Stimulated activated CD4-positive, alpha-beta T cell treated with anti-CD3 and anti-CD28 coated beads, Interleukin-2, amount 100 ng/mL, for 4 hours (primary cell): ENCODE data around the gene MDC1.
"Not testable (repeated sequence)": the region's sequence is repeated elsewhere in the genome, so short reads cannot be mapped to it uniquely, and the experiment has no call there.

Experiments used
- DNase-seq: peaks from one replicate; pipeline ENCODE4 v3.0.0-alpha.2; 2020; ENCODE audit warnings: low read depth

MDC1 gene, protein sequence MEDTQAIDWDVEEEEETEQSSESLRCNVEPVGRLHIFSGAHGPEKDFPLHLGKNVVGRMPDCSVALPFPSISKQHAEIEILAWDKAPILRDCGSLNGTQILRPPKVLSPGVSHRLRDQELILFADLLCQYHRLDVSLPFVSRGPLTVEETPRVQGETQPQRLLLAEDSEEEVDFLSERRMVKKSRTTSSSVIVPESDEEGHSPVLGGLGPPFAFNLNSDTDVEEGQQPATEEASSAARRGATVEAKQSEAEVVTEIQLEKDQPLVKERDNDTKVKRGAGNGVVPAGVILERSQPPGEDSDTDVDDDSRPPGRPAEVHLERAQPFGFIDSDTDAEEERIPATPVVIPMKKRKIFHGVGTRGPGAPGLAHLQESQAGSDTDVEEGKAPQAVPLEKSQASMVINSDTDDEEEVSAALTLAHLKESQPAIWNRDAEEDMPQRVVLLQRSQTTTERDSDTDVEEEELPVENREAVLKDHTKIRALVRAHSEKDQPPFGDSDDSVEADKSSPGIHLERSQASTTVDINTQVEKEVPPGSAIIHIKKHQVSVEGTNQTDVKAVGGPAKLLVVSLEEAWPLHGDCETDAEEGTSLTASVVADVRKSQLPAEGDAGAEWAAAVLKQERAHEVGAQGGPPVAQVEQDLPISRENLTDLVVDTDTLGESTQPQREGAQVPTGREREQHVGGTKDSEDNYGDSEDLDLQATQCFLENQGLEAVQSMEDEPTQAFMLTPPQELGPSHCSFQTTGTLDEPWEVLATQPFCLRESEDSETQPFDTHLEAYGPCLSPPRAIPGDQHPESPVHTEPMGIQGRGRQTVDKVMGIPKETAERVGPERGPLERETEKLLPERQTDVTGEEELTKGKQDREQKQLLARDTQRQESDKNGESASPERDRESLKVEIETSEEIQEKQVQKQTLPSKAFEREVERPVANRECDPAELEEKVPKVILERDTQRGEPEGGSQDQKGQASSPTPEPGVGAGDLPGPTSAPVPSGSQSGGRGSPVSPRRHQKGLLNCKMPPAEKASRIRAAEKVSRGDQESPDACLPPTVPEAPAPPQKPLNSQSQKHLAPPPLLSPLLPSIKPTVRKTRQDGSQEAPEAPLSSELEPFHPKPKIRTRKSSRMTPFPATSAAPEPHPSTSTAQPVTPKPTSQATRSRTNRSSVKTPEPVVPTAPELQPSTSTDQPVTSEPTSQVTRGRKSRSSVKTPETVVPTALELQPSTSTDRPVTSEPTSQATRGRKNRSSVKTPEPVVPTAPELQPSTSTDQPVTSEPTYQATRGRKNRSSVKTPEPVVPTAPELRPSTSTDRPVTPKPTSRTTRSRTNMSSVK (N-terminal part only)

DNA sequence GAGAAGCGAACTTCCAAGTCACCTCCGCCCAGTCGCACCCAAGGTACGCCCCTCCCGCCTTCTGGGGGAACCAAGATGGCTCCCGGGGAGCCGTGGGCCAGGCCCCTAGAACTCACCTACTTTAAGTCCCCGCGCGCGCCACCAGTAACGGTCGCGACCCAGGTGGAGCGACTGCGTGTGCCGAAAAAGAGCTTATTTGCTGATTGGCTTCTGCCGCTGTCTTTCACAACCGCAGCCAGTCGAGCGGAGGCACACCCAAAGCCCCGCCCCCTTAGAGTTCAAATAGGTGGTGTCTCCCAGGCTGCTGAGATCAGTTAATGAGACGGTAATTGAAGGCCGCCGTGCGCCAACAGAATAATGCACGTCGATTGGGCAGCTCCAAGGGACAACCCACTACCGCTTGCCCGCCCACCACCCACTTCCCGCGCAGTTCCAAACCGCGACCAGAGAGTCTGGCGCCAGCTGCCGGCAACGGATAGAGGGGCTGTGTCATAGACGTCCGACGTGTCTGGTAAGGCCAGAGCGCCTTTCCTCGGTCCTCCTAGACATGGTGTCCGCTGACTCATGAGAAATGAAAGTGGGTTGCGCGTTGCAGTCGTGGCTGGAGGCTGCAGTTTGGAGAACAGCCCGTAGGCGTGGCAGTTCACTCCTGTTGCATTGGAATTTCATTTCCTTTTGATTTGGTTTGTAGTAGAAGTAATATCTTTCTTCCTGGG, at the start of gene MDC1:
Gene MDC1, minus strand, starts transcription at position 153 of the 716 bp plus-strand sequence. CDS start 2,106 bp downstream, outside the sequence.
- peak; percentile 99 for DNase-seq

DNA sequence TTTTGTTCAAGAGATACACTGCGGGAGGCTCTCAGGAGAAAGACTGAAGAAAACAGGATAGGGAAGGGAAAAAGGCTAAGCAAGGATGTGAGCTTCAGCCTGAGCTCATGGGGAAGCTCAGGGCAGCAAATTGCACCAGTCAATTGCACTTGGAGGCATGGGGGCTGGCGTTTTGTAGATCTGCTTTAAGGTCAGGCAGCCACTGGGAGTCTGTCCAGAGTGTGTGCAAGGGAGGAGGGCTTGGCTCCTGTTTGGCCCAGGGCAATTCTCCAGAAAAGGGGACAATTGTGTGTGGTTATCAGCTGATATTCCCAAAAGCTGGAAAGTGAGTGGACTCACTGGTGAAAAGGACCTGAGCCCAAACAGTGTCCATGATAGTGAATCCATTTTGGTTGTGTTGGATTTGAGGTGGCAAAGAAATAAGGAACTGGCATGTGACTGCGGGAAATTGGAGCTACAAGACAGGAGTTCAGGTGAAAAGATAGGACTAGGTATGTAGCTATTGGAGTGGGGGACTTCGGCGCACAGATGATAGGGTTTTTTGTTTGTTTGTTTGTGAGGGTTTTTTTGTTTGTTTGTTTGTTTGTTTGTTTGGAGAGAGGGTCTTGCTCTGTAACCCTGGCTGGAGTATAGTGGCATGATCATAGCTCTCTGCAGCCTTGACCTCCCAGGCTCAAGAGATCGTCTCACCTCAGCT, 49.5 kb upstream of the MDC1 start:
- no peak for DNase-seq

DNA sequence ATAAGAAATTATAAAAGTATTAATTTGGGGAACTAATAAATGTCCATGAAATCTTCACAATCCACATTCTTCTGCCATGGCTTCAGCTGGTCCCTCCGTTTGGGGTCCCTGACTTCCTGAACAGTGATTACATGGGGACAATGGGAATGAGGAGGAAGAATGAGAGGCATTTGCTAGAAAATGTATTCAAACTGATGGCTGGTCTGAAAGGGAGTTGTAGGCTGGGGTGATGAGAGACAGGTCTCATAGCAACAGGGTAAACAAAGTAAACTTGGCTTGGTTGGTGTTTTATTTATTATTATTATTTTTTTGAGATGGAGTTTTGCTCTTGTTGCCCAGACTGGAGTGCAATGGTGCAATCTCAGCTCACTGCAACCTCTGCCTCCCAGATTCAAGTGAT, 48.4 kb upstream of the MDC1 start:
- DNase-seq, result not testable (repeated sequence)

DNA sequence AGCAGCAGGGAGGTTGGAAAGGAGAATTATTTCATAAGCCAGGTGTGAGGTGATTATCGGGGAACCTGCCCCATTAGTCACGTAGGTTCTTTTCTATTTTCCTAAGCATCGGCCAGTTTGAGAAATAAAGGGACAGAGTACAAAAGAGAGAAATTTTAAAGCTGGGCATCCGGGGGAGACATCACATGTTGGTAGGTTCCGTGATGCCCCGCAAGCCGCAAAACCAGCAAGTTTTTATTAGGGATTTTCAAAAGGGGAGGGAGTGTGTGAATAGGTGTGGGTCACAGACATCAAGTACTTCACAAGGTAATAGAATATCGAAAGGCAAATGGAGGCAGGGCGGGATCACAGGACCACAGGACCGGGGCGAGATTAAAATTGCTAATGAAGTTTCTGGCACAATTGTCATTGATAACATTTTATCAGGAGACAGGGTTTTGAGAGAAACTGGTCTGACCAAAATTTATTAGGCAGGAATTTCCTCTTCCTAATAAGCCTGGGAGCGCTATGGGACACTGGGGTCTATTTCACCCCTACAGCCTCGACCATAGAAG, 47.5 kb upstream of the MDC1 start:
- not testable (repeated sequence) for DNase-seq

DNA sequence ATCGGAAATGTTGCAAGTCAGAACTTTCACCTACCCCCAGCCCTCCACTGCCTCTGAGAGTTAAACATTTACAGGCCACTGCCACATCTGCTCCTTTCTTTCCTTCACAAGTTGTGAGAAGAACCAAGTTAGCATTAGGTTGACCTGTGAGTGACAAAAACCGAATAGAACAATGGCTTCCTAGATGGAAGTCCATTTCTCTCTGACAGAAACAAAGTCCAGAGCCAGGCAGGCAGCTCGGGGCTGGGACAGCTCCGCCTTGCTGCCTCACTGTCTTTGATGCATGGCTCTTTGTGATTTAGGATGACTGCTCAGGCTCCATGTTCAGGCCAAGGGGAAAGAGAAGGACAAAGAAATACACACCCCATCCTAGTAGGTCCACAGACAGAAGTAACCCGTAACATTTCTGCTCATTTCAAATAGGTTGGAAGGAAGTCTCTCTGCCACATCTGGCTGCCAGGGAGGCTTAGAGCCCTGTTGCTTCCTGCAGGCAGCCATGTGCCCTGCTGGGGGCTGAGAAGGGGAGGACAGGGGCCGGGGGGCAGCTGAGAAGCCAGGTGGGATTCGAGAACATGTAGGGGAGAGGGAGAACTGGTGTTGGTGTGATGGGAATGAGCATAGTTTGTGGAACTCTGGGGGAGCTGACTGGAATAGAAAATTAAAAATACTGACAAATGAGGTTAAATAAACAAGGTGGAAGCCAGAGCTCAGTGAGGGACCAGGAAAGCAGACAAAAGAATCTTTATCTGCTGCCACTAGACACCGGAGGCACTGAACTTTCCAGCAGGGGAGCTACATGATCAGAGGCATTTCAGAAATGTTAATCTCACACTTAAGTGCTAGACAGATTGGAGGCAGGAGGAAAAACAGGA, 46.8 kb upstream of the MDC1 start:
- no peak for DNase-seq

DNA sequence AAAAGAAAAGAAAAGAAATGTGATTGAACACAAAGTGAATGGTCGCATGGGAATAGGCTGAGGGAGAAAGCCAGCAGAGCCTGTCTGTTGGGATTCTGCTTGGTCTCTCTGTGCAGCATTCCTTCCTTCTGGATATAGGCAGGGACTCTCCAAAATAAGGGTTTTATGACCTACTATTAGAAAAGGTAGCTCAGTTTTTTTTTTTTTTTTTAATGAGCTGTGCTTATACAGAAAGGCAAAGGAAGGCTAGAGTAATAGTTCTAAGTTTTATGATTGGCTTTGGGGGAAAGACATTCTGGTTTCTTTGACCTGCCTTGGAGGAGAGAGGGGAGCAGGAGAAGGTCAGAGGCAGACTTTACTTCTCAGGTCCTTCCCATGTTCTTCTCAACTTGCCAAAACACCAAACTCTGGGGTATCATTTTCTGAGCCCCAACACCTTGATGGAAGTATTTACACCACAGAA, 46.1 kb upstream of the MDC1 start:
- DNase-seq, result no peak

DNA sequence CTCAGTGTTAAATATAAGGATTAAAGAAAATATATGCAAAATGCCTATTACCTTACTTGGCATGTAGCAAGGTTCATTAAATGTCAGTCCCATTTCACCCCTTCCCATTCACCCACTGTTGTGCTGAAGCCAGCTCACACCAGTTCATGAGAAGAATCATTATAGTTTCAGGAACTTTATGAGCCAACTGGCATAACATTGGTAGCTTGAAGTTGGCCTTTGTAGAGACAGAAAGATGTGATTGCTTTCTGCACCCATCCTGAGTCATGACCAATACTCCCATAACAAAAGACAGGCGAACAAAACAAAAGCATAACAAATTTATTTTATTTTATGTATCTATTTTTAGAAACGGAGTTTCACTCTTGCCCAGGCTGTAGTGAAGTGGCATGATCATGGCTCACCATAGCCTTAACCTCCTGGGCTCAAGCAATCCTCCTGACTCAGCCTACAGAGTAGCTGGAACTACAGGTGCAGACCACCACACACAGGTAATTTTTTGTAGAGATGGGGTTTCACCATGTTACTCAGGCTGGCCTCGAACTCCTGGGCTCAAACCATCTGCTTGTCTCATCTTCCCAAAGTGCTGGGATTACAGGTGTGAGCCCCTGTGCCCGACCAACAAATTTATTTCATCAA, 44.8 kb upstream of the MDC1 start:
- DNase-seq, result no peak

DNA sequence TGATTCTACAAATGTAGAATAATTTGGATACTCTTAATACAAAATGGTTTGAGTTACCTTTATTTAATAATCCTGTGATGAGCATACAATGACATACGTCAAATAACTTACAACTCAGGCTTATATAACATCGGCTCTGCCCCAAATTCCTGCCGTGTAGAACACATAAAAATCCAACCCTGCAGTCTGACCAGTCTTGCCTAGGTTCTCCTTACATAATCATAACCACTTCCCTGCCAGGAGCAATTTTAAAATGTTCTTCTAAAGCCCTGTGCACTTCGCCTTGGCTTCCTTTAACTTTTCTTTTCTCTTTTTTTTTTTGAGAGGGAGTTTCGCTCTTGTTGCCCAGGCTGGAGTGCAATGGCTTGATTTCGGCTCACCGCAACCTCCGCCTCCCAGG, 43.5 kb upstream of the MDC1 start:
- no peak for DNase-seq

DNA sequence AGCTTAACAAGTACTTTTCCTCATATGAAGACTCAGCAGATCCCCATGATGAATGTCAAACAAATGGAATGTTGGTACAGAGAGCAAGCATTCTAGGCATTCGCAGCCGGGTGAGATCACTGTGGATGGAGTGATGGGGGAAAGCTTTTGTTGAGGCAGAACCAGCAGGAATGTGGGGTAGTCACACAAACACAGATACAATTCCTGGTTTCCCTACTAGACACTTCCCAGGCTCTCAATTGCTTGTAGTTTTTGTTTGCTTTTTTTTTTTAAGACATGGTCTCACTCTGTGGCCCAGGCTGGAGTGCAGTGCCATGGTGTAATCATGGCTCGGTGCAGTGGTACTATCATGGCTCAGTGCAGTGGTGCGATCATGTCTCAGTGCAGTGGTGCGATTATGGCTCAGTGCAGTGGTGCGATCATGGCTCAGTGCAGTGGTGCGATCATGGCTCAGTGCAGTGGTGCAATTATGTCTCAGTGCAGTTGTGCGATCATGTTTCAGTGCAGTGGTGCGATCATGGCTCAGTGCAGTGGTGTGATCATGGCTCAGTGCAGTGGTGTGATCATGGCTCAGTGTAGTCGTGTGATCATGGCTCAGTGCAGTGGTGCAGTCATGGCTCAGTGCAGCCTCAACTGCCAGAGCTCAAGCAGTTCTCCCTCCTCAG, 42.6 kb upstream of the MDC1 start:
- no peak for DNase-seq

DNA sequence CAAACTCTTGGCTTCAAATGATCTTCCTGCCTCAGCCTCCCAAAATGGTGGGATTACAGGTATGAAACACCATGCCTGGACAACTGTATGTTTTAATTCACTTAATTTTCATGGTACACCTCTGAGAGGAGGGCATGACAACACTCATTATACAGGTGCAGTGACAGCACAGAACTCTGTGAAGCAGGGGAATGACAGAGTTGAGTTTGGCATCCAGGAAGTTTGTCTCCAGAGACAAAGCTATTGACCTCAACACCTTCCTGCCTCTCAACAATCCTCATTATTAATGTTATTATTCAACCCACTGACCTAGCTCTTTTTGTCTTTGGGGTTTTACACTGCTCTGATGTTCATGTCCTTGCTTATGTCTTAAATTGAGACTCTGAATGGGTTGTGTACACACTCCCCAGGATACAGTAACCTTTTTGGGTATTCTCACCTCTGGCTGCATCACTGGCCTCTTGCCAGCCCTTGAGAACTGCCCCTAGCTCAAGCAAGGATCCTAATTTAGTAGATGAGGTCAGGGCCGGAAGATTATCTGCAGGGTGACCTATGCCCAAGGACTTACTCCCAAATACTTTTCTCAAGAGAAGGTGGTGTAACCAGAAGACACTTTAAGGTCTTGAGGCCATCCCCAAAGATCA, 40.3 kb upstream of the MDC1 start:
- no peak for DNase-seq

DNA sequence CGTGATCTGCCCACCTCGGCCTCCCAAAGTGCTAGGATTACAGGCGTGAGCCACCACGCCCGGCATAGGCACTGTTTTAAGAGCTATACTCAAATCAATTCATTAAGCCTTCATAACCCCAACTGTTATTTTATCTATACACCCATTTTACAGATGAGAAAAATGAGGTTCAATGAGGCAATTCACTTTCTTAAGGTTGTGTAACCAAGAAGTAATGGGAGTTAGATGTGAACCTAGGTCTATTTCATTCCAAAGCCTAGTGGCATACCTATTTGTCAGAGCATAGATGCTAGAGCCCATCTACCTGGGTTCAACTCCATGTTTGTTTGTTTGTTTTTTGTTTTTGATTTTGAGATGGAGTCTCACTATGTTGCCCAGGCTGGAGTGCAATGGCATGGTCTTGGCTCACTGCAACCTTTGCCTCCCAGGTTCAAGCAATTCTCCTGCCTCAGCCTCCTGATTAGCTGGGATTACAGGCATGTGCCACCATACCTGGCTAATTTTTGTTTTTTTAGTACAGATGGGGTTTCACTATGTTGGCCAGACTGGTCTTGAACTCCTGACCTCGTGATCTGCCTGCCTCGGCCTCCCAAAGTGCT, 39.4 kb upstream of the MDC1 start:
- not testable (repeated sequence) for DNase-seq

DNA sequence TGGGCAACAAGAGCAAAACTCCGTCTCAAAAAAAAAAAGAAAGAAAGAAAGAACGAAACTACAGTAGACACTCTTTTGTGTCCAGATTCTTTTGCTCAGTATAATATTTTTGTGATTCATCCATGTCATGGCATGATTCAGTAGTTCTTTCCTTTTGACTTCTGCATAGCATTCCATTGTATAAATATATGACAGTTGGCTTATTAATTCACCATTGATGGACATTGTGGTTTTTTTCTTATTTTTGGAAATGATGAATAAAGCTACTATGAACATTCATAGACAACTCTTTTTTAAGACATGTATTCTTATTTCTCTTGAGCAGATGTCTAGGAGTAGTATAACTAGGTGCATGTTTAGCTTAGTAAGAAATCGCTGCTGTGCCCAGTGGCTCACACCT, 37.5 kb upstream of the MDC1 start:
- DNase-seq, result no peak

DNA sequence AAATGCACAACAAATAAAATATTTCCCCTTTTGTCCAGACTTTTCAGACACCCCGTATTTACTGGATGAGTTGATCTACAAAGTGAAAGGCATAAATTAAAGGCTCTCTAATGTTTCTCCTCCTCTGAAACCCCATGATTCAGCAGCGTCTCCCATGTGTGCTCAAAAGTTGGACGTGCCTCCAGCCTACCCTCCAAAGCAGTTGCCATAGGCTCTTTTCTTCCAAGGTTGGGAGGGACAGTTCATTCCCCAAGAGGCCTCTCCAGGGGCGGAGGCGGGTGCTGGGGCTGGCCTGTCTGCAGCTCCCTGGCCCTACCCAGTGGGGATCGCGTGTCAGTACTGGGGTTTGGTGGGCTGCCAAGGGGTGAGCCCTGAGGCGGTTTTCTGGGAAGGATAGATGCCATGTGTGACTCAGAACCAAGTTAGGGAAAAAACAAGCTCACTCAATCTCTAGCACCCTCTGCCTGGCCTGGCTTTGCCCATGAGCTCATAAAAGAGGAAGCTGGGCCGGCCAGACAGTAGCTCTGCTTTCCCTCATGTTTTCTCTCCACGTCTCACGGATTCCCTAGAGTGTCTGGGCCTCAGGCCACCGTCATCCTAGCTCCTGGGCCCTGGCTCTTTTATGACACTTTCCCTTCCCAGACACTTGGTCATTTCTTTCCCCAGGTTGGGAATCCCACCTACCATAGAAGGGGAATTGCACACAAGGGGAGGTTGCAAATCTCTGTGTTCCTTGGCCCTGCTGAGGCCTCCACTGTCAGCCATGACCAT, 35.3 kb upstream of the MDC1 start:
- DNase-seq, result no peak

DNA sequence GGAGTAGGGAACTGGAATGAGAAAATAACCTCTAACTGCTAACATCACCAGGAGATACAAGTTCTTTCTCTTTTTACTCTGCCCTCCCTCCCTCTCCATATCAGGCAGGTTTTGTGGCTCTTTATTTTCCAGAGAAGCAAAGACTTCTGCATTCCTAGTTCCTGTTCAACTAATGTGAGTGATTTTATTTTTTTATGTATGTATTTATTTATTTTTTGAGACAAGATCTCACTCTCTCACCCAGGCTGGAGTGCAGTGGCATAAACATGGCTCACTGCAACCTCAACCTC, 33.2 kb upstream of the MDC1 start:
- DNase-seq, result no peak

DNA sequence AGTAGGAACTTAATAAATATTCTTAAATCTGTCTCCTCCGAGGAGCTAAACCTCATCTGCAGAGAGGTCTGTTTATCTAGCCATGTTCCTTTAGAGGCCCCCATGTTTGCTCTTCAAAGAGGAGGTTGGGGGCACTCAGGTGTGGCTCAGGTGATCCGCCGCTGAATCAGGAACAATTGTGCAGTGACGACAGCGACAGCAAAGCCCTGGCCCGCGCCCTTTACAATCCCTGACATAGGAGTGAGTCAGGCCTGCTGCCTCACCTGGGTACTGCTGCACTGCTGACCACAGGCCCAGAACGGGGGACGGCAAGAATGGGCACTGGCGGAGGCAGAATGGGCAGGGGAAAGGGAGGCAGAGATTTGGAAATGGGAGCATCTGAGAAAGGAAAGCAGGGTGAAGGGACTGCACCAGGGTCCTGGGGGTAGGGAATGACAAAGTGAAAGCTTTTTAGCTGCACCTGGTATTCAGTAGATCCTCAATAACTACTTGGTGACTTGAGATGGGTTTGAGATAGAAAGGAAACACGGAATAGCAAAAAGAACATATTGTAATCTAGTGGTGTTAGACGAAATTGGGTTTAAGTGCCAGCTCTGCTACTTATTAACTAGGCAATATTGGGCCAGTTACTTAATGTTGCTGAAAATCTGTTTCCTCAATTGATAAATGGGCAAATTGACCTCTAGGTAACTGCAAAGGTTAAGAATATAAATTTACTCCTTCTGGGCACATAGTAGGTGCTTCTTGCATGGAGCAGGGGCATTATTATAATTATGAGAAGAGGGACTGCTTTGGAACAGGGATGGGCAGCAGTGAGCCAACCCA, 32.7 kb upstream of the MDC1 start:
- no peak for DNase-seq
